ENCODE data around the gene LAMB4. TPM values are rescaled to one million over a fixed set of nuclear protein-coding genes. Genes with fewer than 3 reads are reported as not detected.

The LAMB4 gene
- total and polyA plus RNA-seq, 2 of the 4 experiments (the other 2 are of a cell fraction), result 0.12 to 0.18 TPM

- peak overlapping the region; percentile 31; the same call in 1 of the 2 replicates for H3K27ac ChIP-seq (ENCODE audit: insufficient read depth, low read length)
- peak overlapping the region; percentile 6; the same call in 1 of the 2 replicates for H2AK5ac ChIP-seq (ENCODE audit: low read depth, low read length)
- H3K4ac ChIP-seq (ENCODE audit: low read depth, low read length), result 0 out of 2 replicates have a peak overlapping the region, but pooled peaks have one; percentile 2
- no peak overlapping the region for H2BK5ac ChIP-seq (ENCODE audit: low read depth, low read length, poor library complexity, severe bottlenecking)
- H4K8ac ChIP-seq (ENCODE audit: low read depth in 2 of 2, low read length in 2 of 2), result 0 out of 4 replicates have a peak overlapping the region, but pooled peaks of 1 of the 2 experiments have one; percentile 8
- peak overlapping the region; percentile 2; the same call in 1 of the 2 replicates for H3K18ac ChIP-seq (ENCODE audit: low read depth, low read length)
- H3K4me3 ChIP-seq (ENCODE audit: insufficient read depth, low read depth, low read length), result no peak overlapping the region
- no peak overlapping the region for H3K4me2 ChIP-seq (ENCODE audit: low read depth, low read length)
- peak overlapping the region; percentile 60 for H2BK20ac ChIP-seq (ENCODE audit: low read depth, low read length)
- H2BK120ac ChIP-seq (ENCODE audit: low read depth, low read length), result peak overlapping the region; percentile 35
- H3K14ac ChIP-seq (replicated peaks; ENCODE audit: low read depth, low read length), result no peak overlapping the region
- H3K9me1 ChIP-seq (ENCODE audit: insufficient read depth, low read length), result peaks cover 16% of the 10 kb centered on the region; the same call in 1 of the 2 replicates
- no peak overlapping the region; the same call in 1 of the 2 replicates for H3K23ac ChIP-seq (ENCODE audit: low read depth, low read length)
- POLR2A ChIA-PET (ENCODE audit: unreplicated experiment), result interaction anchor here (0.6 kb wide), 1 partner anchor 17 kb away, joined by 8 read pairs; no protein-coding TSS in a partner anchor
- H3K56ac ChIP-seq (ENCODE audit: extremely low read depth, insufficient read depth, low read length), result no peak overlapping the region
- no peaks in the 10 kb centered on the region; the same call in 1 of the 2 replicates for H4K20me1 ChIP-seq (ENCODE audit: insufficient read depth, low read length)
- in situ Hi-C loops (cut with MboI; ENCODE audit: low sequenced_read_pairs), result no loop called here
- ATAC-seq (ENCODE audit: low read depth) (peak; percentile 66), DNase-seq (peak; percentile 70)
- no peaks in the 10 kb centered on the region for H3K9me3 ChIP-seq (ENCODE audit: control insufficient read depth, insufficient read depth, low read length)
- H4K5ac ChIP-seq (ENCODE audit: low read depth, low read length), result no peak overlapping the region
- no peaks in the 10 kb centered on the region for H3K79me1 ChIP-seq (ENCODE audit: low read depth in 1 of 2, low read length in 2 of 2)
- WGBS, 2 experiments (ENCODE audit: extremely low coverage in 2 of 2, insufficient read length in 1 of 2), result no CpG with 5 or more reads among the region's 2 CpGs
- peak overlapping the region; percentile 79; the same call in 1 of the 3 replicates for H2BK15ac ChIP-seq (ENCODE audit: low read depth, low read length)
- BruUV-seq (replicated peaks), result no TSS peak
- CTCF ChIA-PET, result interaction anchor here (0.6 to 1.5 kb wide), 14 partner anchors 13 to 451 kb away, joined by 3 to 9 read pairs (median 3); partner anchors contain the start of gene LAMB1
- H2AK9ac ChIP-seq (replicated peaks; ENCODE audit: low read depth, low read length, poor library complexity), result no peak overlapping the region
- peak overlapping the region; percentile 23; the same call in 1 of the 2 replicates for H4K91ac ChIP-seq (ENCODE audit: insufficient read depth, low read depth, low read length)
- no peaks in the 10 kb centered on the region for H3K36me3 ChIP-seq (ENCODE audit: control insufficient read depth, insufficient read depth, low read length)
- no peak overlapping the region for H2AFZ ChIP-seq (replicated peaks; ENCODE audit: low read length, poor library complexity)
- intact Hi-C loops (cut with micrococcal nuclease), result no loop called here
- dilution Hi-C loops (cut with HindIII; ENCODE audit: low sequenced_read_pairs, unreplicated experiment), result loop anchor here (25.0 kb wide), 1 partner anchor 120 kb away; the partner anchor contains the start of gene LAMB4
- no peak overlapping the region for H3K9ac ChIP-seq (ENCODE audit: low read depth, low read length)
- H3K27me3 ChIP-seq (ENCODE audit: control insufficient read depth, insufficient read depth, low read length), result no peaks in the 10 kb centered on the region
- peaks cover 13% of the 10 kb centered on the region for H3K4me1 ChIP-seq (ENCODE audit: control insufficient read depth, insufficient read depth, low read length)
- TF ChIP-seq USF2 (IDR thresholded peaks at IDR 0.05; ENCODE audit: low read depth, low read length) (no peak), CEBPB (IDR thresholded peaks at IDR 0.05; ENCODE audit: low read depth, low read length) (no peak), FOS (IDR thresholded peaks at IDR 0.05; ENCODE audit: low read depth, low read length) (no peak), NFE2L2 (IDR thresholded peaks at IDR 0.05; ENCODE audit: low read depth, low read length) (no peak), MAFK (IDR thresholded peaks at IDR 0.05; ENCODE audit: low read depth, low read length) (no peak), CTCF (conservative IDR thresholded peaks at IDR 0.05; ENCODE audit: low read depth, low read length) (peak; percentile 43), RCOR1 (IDR thresholded peaks at IDR 0.05; ENCODE audit: insufficient replicate concordance, low read length) (no peak), ELK1 (IDR thresholded peaks at IDR 0.05; ENCODE audit: borderline replicate concordance, low read depth, low read length) (no peak), POLR2A (IDR thresholded peaks at IDR 0.05; ENCODE audit: low read depth, low read length) (no peak), MXI1 (IDR thresholded peaks at IDR 0.05; ENCODE audit: borderline replicate concordance, low read depth, low read length) (no peak), RAD21 (IDR thresholded peaks at IDR 0.05; ENCODE audit: low read length) (peak; percentile 36), BHLHE40 (IDR thresholded peaks at IDR 0.05; ENCODE audit: low read depth, low read length) (no peak), SMC3 (IDR thresholded peaks at IDR 0.05; ENCODE audit: low read depth, low read length) (peak; percentile 38)
Measured at GRCh38 chr7:108016841-108017775, 113.1 kb downstream of the LAMB4 start.
